GM23248 (cell line): ENCODE results near the gene ANKRD53.

Experiments
- EZH2 ChIP-seq: fragments of 200-600 bp; sonication (generic); IDR thresholded peaks from 2 replicates; pipeline ENCODE4 v1.6.1; 2018; ENCODE audit warnings: antibody characterized with exemption, mild to moderate bottlenecking; ENCODE audit not compliant: insufficient read depth, poor library complexity, severe bottlenecking
- EZH2phosphoT487 ChIP-seq: fragments of 200-600 bp; sonication (generic); IDR thresholded peaks from 2 replicates; pipeline ENCODE4 v1.6.1; 2018; ENCODE audit warnings: antibody characterized with exemption, moderate library complexity, mild to moderate bottlenecking, low read depth; ENCODE audit not compliant: insufficient read depth

DNA sequence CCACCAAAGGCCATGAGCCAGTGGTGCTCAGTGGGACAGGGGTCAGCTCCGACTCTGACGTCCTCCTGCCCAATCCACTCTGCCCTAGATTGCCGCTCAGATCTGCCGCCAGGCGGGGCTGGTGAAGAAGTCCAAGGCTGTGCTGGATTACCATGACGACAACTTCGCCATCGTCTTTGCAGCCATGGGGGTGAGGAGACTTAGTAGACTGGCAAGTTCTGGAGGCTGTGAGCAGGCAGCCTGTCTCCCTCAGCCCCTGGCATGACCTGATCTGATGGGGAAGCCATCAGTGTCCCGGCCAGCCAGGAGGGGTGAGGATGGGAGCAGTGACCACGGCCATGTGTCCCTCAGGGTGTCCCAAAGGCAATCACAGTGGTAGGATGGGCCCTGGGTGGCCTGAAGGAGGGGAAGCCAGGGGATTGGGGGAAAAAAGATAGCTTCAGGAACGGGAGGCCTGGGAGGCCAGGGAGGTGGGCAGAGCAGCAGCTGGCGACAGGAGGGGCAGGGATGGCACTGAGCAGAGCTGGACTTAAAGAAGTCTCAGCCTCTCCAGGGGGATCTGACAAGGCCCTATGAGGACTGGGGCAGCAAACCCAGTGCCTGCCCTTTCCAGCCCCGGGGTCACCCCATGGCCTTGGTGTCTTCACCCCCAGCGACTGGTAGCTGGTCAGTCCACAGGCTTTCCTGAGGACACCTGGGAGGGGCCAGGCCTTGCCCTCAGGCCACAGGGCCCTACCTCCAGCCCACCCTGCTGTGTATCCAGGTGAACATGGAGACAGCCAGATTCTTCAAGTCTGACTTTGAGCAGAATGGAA, 17.4 kb upstream of the ANKRD53 start:
- TF ChIP-seq EZH2phosphoT487 (no peak), EZH2 (no peak)
